SIG-M5 treated with dmso at 0.1 percent for 504 hours (cell line): Measurements from ENCODE around the gene MAU2.
"Not testable (repeated sequence)": the region's sequence is repeated elsewhere in the genome, so short reads cannot be mapped to it uniquely, and the experiment has no call there.

Source experiments
- DNase-seq: peaks from one replicate; lab custom pipeline; 2025; ENCODE audit not compliant: unreplicated experiment; lab: John Stamatoyannopoulos, UW

MAU2 gene

GRCh38 chr19:19345970-19346369, 25.3 kb downstream of the MAU2 start:
- DNase-seq, result no peak

GRCh38 chr19:19347401-19348110, 26.9 kb downstream of the MAU2 start:
- DNase-seq, result no peak

- no peak for DNase-seq
Observed at GRCh38 chr19:19348266-19348665, 27.6 kb downstream of the MAU2 start.

- no peak for DNase-seq
Observed at GRCh38 chr19:19349365-19349764, 28.7 kb downstream of the MAU2 start.

- not testable (repeated sequence) for DNase-seq
Observed at GRCh38 chr19:19350756-19351155, 30.1 kb downstream of the MAU2 start.

GRCh38 chr19:19352823-19353222, 32.2 kb downstream of the MAU2 start:
- DNase-seq, result no peak

- no peak for DNase-seq
Observed at GRCh38 chr19:19354007-19354406, 33.4 kb downstream of the MAU2 start.

- no peak for DNase-seq
Observed at GRCh38 chr19:19354932-19355331, 34.3 kb downstream of the MAU2 start.

GRCh38 chr19:19355606-19356139, 35.0 kb downstream of the MAU2 start:
- DNase-seq, result no peak

- no peak for DNase-seq
Observed at GRCh38 chr19:19356500-19356899, 35.9 kb downstream of the MAU2 start.

GRCh38 chr19:19356901-19357566, 36.4 kb downstream of the MAU2 start:
- DNase-seq, result no peak

- DNase-seq, result peak; percentile 84
Observed at GRCh38 chr19:19361075-19361594, 40.5 kb downstream of the MAU2 start.

- no peak for DNase-seq
Observed at GRCh38 chr19:19362075-19362474, 41.4 kb downstream of the MAU2 start.

GRCh38 chr19:19366434-19367396, 46.1 kb downstream of the MAU2 start:
- DNase-seq, result peak; percentile 70

- no peak for DNase-seq
Observed at GRCh38 chr19:19368087-19368486, 47.5 kb downstream of the MAU2 start.

GRCh38 chr19:19371059-19371458, 50.4 kb downstream of the MAU2 start:
- DNase-seq, result no peak

GRCh38 chr19:19372656-19373416, 52.2 kb downstream of the MAU2 start:
- peak; percentile 87 for DNase-seq

GRCh38 chr19:19379527-19379926, 58.9 kb downstream of the MAU2 start:
- DNase-seq, result no peak

- DNase-seq, result not testable (repeated sequence)
Observed at GRCh38 chr19:19380316-19380715, 59.7 kb downstream of the MAU2 start.
